DND-41 (cell line): Measurements from ENCODE around the gene CREG1.

Source experiments
- EZH2 ChIP-seq: IDR thresholded peaks from 3 replicates; pipeline ENCODE4 v1.6.1; 2012; ENCODE audit warnings: borderline replicate concordance, low read depth, mild to moderate bottlenecking, moderate library complexity, low read length, inconsistent platforms; ENCODE audit not compliant: severe bottlenecking
- TF ChIP-seq, protein P1 (sequence below): IDR thresholded peaks from 2 replicates; pipeline ENCODE4 v1.5.1; 2012; ENCODE audit warnings: borderline replicate concordance, low read length, moderate library complexity, mild to moderate bottlenecking; ENCODE audit not compliant: poor library complexity, severe bottlenecking; ENCODE audit errors: extremely low read depth

DNA sequence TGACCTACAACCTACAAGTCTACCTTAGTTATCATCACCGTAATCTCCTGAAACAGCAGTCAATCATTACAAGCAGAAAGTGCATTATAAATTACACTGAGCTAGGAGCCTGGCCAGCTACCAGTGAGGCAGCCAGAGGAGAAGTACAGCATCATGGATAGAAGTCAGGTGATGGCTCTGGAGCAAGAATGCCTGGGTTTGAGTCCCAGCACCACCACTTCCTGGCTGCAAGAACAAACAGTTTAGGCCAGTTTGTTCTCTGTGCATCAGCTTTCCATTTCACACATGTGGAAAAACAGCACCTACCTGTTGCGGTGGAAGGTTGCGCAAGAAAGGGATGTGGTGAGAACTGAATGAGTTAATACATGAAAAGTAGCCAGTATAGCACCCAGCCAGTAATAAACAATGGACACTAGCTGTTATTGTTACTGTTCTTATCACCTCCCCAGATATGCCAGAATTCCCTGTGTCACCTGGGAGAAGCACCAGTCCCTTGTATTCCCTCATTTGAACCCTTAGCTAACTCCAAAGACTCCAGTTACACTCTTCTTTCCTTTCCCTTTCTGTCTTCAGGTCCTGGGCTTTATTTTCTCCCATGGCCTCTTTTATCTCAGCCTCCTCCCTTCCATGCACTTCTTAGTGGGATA, 9.0 kb downstream of the CREG1 start:
- TF ChIP-seq, protein P1, sequence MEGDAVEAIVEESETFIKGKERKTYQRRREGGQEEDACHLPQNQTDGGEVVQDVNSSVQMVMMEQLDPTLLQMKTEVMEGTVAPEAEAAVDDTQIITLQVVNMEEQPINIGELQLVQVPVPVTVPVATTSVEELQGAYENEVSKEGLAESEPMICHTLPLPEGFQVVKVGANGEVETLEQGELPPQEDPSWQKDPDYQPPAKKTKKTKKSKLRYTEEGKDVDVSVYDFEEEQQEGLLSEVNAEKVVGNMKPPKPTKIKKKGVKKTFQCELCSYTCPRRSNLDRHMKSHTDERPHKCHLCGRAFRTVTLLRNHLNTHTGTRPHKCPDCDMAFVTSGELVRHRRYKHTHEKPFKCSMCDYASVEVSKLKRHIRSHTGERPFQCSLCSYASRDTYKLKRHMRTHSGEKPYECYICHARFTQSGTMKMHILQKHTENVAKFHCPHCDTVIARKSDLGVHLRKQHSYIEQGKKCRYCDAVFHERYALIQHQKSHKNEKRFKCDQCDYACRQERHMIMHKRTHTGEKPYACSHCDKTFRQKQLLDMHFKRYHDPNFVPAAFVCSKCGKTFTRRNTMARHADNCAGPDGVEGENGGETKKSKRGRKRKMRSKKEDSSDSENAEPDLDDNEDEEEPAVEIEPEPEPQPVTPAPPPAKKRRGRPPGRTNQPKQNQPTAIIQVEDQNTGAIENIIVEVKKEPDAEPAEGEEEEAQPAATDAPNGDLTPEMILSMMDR = no peak
- no peak for TF ChIP-seq EZH2
